Common myeloid progenitor, CD34-positive (primary cell): ENCODE measurements around the gene CDH4.

ENCODE experiments used
- CTCF ChIA-PET: fragments of 350-600 bp; sonication (Branson Sonifier 250); formaldehyde crosslinking; loops from one replicate; lab custom pipeline; 2021; ENCODE audit warnings: antibody characterized with exemption; lab: Charles Lee
- POLR2A ChIA-PET: fragments of 350-600 bp; sonication (Branson Sonifier 250); formaldehyde crosslinking; loops from one replicate; lab custom pipeline; 2021; ENCODE audit warnings: antibody characterized with exemption; lab: Charles Lee
- DNase-seq, 3 donors: peaks; one replicate each; pipeline versions ENCODE4 v3.0.0 to v3.0.0-alpha.2; 2013
- H3K27ac ChIP-seq, 2 experiments: 1 replicate in 1 of 2; 2 replicates in 1 of 2; pipeline ENCODE4 v1.7.0; 2013; ENCODE audit warnings: inconsistent platforms in 2 of 2, low read length in 2 of 2, mild to moderate bottlenecking in 2 of 2, low read depth in 1 of 2, moderate library complexity in 1 of 2; ENCODE audit not compliant: severe bottlenecking in 2 of 2, insufficient read depth in 1 of 2, poor library complexity in 1 of 2
- H3K27me3 ChIP-seq, 5 experiments: replicated peaks in 2 of 5; 1 replicate in 3 of 5; 2 replicates in 2 of 5; pipeline versions ENCODE4 v1.6.1 to v1.7.0; 2013; ENCODE audit warnings: low read length in 4 of 5, mild to moderate bottlenecking in 2 of 5, moderate library complexity in 2 of 5, inconsistent platforms in 1 of 5; ENCODE audit not compliant: insufficient read depth in 5 of 5, control insufficient read depth in 4 of 5
- H3K36me3 ChIP-seq, 4 experiments: 1 replicate in 2 of 4; 2 replicates in 2 of 4; pipeline versions ENCODE4 v1.6.1 to v1.7.0; 2013; ENCODE audit warnings: low read length in 3 of 4, control low read depth in 1 of 4, mild to moderate bottlenecking in 1 of 4; ENCODE audit not compliant: control insufficient read depth in 4 of 4, insufficient read depth in 4 of 4
- H3K4me1 ChIP-seq, 4 experiments: 1 replicate in 3 of 4; 2 replicates in 1 of 4; pipeline versions ENCODE4 v1.6.1 to v1.7.1; 2013; ENCODE audit warnings: low read length in 3 of 4, mild to moderate bottlenecking in 3 of 4, control low read depth in 1 of 4, inconsistent platforms in 1 of 4, moderate library complexity in 1 of 4; ENCODE audit not compliant: control insufficient read depth in 4 of 4, insufficient read depth in 4 of 4; ENCODE audit errors: control extremely low read depth in 1 of 4
- H3K4me3 ChIP-seq, 7 experiments: 1 replicate in 4 of 7; 2 replicates in 3 of 7; pipeline versions ENCODE4 v1.5.1 to v1.7.0; 2013; ENCODE audit warnings: mild to moderate bottlenecking in 7 of 7, low read length in 6 of 7, moderate library complexity in 6 of 7, inconsistent platforms in 2 of 7, low read depth in 2 of 7, control low read depth in 1 of 7; ENCODE audit not compliant: insufficient read depth in 4 of 7, control insufficient read depth in 1 of 7; ENCODE audit errors: extremely low read depth in 1 of 7
- H3K9me3 ChIP-seq, 5 experiments: 1 replicate in 4 of 5; 2 replicates in 1 of 5; pipeline versions ENCODE4 v1.6.1 to v1.7.1; 2013; ENCODE audit warnings: low read length in 4 of 5, mild to moderate bottlenecking in 2 of 5, inconsistent platforms in 1 of 5, low read depth in 1 of 5, moderate library complexity in 1 of 5; ENCODE audit not compliant: control insufficient read depth in 4 of 5, insufficient read depth in 2 of 5; ENCODE audit errors: control extremely low read depth in 1 of 5
- WGBS: methylation state at CpG from one replicate; pipeline ENCODE4 v1.1.5; 2013; ENCODE audit not compliant: insufficient coverage; 5-methylcytosine and 5-hydroxymethylcytosine counted together

The CDH4 gene

GRCh38 chr20:61635721-61636455 lies 383.8 kb downstream of the CDH4 start:
- H3K4me3 ChIP-seq = no peak overlapping the region
- peaks cover 0 to 6% (median 0%) of the 10 kb centered on the region in 5 experiments for H3K27me3 ChIP-seq
- CTCF ChIA-PET = no interaction called here
- no peak for DNase-seq
- no peak overlapping the region for H3K27ac ChIP-seq
- 84% methylated on average over 17 of the region's 19 CpGs for WGBS
- no peaks in the 10 kb centered on the region for H3K4me1 ChIP-seq
- no peaks in the 10 kb centered on the region for H3K36me3 ChIP-seq
- POLR2A ChIA-PET = no interaction called here
- H3K9me3 ChIP-seq = peaks cover 0 to 16% (median 0%) of the 10 kb centered on the region in 5 experiments

- POLR2A ChIA-PET = no interaction called here
- 72% methylated on average over 12 of the region's 15 CpGs for WGBS
- DNase-seq = no peak
- CTCF ChIA-PET = no interaction called here
- Histone ChIP-seq H3K9me3 (peaks cover 0 to 16% (median 0%) of the 10 kb centered on the region in 5 experiments), H3K36me3 (no peaks in the 10 kb centered on the region), H3K4me3 (no peak overlapping the region), H3K4me1 (no peaks in the 10 kb centered on the region), H3K27ac (no peak overlapping the region), H3K27me3 (peaks cover 0 to 6% (median 0%) of the 10 kb centered on the region in 5 experiments)
These were observed 384.6 kb downstream of the CDH4 start for GRCh38 chr20:61636531-61637116.

GRCh38 chr20:61638802-61639585 lies 386.9 kb downstream of the CDH4 start:
- WGBS = 96% methylated on average over 13 of the region's 17 CpGs
- Histone ChIP-seq H3K4me1 (no peaks in the 10 kb centered on the region), H3K36me3 (no peaks in the 10 kb centered on the region), H3K27me3 (peaks cover 0 to 6% (median 0%) of the 10 kb centered on the region in 5 experiments), H3K27ac (no peak overlapping the region), H3K9me3 (peaks cover 0 to 18% (median 0%) of the 10 kb centered on the region in 5 experiments), H3K4me3 (no peak overlapping the region)
- POLR2A ChIA-PET = no interaction called here
- no peak for DNase-seq
- CTCF ChIA-PET = no interaction called here

- CTCF ChIA-PET = no interaction called here
These were observed 388.2 kb downstream of the CDH4 start for GRCh38 chr20:61640131-61640870.

GRCh38 chr20:61640871-61641245 lies 388.8 kb downstream of the CDH4 start:
- Histone ChIP-seq H3K36me3 (no peaks in the 10 kb centered on the region), H3K9me3 (peaks cover 0 to 12% (median 0%) of the 10 kb centered on the region in 5 experiments), H3K27ac (no peak overlapping the region), H3K4me1 (no peaks in the 10 kb centered on the region), H3K27me3 (peaks cover 0 to 6% (median 0%) of the 10 kb centered on the region in 5 experiments), H3K4me3 (no peak overlapping the region)
- no peak for DNase-seq
- ChIA-PET CTCF (no interaction called here), POLR2A (no interaction called here)
- 86% methylated on average over 11 of the region's 11 CpGs for WGBS

More at GRCh38 chr20:61640131-61640870, 388.2 kb downstream of the CDH4 start:
- Histone ChIP-seq H3K4me1 (no peaks in the 10 kb centered on the region), H3K27ac (no peak overlapping the region), H3K4me3 (no peak overlapping the region), H3K27me3 (peaks cover 0 to 6% (median 0%) of the 10 kb centered on the region in 5 experiments), H3K9me3 (peaks cover 0 to 12% (median 0%) of the 10 kb centered on the region in 5 experiments), H3K36me3 (no peaks in the 10 kb centered on the region)
- POLR2A ChIA-PET = no interaction called here
- DNase-seq = no peak
- 89% methylated on average over 22 of the region's 23 CpGs for WGBS

GRCh38 chr20:61643656-61644377 lies 391.8 kb downstream of the CDH4 start:
- no peak overlapping the region for H3K4me3 ChIP-seq
- H3K27ac ChIP-seq = no peak overlapping the region
- H3K9me3 ChIP-seq = peaks cover 0 to 12% (median 0%) of the 10 kb centered on the region in 5 experiments
- no peaks in the 10 kb centered on the region for H3K36me3 ChIP-seq
- WGBS = 96% methylated on average over 9 of the region's 12 CpGs
- ChIA-PET CTCF (no interaction called here), POLR2A (no interaction called here)
- no peak for DNase-seq
- no peaks in the 10 kb centered on the region for H3K27me3 ChIP-seq
- H3K4me1 ChIP-seq = no peaks in the 10 kb centered on the region
